ENCODE results near the gene USP6NL. TPM values are rescaled to one million over a fixed set of nuclear protein-coding genes. Genes with fewer than 3 reads are reported as not detected.

The USP6NL gene
- total and polyA plus RNA-seq, 9 of the 15 experiments (the other 6 are each of a cell fraction or from before 2014, with no cell fraction given), result 3.2 to 26.6 (median 19.8) TPM

- TF ChIP-seq, protein P1, sequence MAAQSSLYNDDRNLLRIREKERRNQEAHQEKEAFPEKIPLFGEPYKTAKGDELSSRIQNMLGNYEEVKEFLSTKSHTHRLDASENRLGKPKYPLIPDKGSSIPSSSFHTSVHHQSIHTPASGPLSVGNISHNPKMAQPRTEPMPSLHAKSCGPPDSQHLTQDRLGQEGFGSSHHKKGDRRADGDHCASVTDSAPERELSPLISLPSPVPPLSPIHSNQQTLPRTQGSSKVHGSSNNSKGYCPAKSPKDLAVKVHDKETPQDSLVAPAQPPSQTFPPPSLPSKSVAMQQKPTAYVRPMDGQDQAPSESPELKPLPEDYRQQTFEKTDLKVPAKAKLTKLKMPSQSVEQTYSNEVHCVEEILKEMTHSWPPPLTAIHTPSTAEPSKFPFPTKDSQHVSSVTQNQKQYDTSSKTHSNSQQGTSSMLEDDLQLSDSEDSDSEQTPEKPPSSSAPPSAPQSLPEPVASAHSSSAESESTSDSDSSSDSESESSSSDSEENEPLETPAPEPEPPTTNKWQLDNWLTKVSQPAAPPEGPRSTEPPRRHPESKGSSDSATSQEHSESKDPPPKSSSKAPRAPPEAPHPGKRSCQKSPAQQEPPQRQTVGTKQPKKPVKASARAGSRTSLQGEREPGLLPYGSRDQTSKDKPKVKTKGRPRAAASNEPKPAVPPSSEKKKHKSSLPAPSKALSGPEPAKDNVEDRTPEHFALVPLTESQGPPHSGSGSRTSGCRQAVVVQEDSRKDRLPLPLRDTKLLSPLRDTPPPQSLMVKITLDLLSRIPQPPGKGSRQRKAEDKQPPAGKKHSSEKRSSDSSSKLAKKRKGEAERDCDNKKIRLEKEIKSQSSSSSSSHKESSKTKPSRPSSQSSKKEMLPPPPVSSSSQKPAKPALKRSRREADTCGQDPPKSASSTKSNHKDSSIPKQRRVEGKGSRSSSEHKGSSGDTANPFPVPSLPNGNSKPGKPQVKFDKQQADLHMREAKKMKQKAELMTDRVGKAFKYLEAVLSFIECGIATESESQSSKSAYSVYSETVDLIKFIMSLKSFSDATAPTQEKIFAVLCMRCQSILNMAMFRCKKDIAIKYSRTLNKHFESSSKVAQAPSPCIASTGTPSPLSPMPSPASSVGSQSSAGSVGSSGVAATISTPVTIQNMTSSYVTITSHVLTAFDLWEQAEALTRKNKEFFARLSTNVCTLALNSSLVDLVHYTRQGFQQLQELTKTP (IDR thresholded peaks at IDR 0.05; ENCODE audit: low read depth in 1 of 2, partially characterized antibody in 2 of 2), result no peak
- no peak for TF ChIP-seq EHMT2 (IDR thresholded peaks at IDR 0.05)
- TF ChIP-seq, protein P2, sequence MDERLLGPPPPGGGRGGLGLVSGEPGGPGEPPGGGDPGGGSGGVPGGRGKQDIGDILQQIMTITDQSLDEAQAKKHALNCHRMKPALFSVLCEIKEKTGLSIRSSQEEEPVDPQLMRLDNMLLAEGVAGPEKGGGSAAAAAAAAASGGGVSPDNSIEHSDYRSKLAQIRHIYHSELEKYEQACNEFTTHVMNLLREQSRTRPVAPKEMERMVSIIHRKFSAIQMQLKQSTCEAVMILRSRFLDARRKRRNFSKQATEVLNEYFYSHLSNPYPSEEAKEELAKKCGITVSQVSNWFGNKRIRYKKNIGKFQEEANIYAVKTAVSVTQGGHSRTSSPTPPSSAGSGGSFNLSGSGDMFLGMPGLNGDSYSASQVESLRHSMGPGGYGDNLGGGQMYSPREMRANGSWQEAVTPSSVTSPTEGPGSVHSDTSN (CRISPR knock-in tag; IDR thresholded peaks at IDR 0.05; ENCODE audit: low read depth), result no peak
- TF ChIP-seq, protein P2 (tag; conservative IDR thresholded peaks at IDR 0.05; ENCODE audit: low read depth), result no peak
- TF ChIP-seq DDX20 (tag; IDR thresholded peaks at IDR 0.05; ENCODE audit: low read depth), result no peak
- no peak for TF ChIP-seq MCM7 (IDR thresholded peaks at IDR 0.05)
- TF ChIP-seq SMAD2 (IDR thresholded peaks at IDR 0.05; ENCODE audit: low read depth, low read length), result no peak
- TF ChIP-seq KLF1 (tag; IDR thresholded peaks at IDR 0.05), result no peak
- no peak for TF ChIP-seq LCOR (CRISPR knock-in tag; IDR thresholded peaks at IDR 0.05)
- TF ChIP-seq ZNF232 (CRISPR knock-in tag; IDR thresholded peaks at IDR 0.05), result no peak
- no peak for TF ChIP-seq MXI1 (IDR thresholded peaks at IDR 0.05; ENCODE audit: low read depth, low read length)
- no peak for TF ChIP-seq PHB2 (IDR thresholded peaks at IDR 0.05; ENCODE audit: low read depth)
Measured at GRCh38 chr10:11513727-11514126, 97.7 kb downstream of the USP6NL start (continued).
